CD14-positive monocyte (primary cell): ENCODE results near the gene STK31. TPM values are rescaled to one million over a fixed set of nuclear protein-coding genes. Genes with fewer than 3 reads are reported as not detected.

ENCODE experiments used
- DNase-seq, 3 donors: peaks; one replicate each; pipeline ENCODE4 v3.0.0-alpha.2; 2011 to 2022
- H2AFZ ChIP-seq: 2 replicates; pipeline ENCODE4 v1.6.0; 2012; ENCODE audit warnings: mild to moderate bottlenecking, low read depth, low read length, inconsistent platforms; ENCODE audit not compliant: insufficient read depth, poor library complexity, severe bottlenecking
- H3K27ac ChIP-seq, 2 donors: 1 replicate in 1 of 2; 2 replicates in 1 of 2; pipeline ENCODE4 v1.5.1; 2012 to 2013; ENCODE audit warnings: low read length in 2 of 2, control low read depth in 1 of 2, inconsistent platforms in 1 of 2, low read depth in 1 of 2, mild to moderate bottlenecking in 1 of 2
- H3K27me3 ChIP-seq, 2 donors: one replicate each; pipeline versions ENCODE4 v1.6.0 to v1.6.1; 2011 to 2013; ENCODE audit warnings: low read length in 2 of 2; ENCODE audit not compliant: control insufficient read depth in 2 of 2, insufficient read depth in 2 of 2
- H3K36me3 ChIP-seq, 2 donors: replicated peaks in 1 of 2; 1 replicate in 1 of 2; 2 replicates in 1 of 2; pipeline versions ENCODE4 v1.5.1 to v1.6.1; 2012 to 2013; ENCODE audit warnings: low read length in 2 of 2, control low read depth in 1 of 2, inconsistent platforms in 1 of 2, mild to moderate bottlenecking in 1 of 2; ENCODE audit not compliant: insufficient read depth in 2 of 2, control insufficient read depth in 1 of 2
- H3K4me1 ChIP-seq, 2 donors: 1 replicate in 1 of 2; 2 replicates in 1 of 2; pipeline versions ENCODE4 v1.5.1 to v1.6.1; 2012 to 2013; ENCODE audit warnings: low read length in 2 of 2, control low read depth in 1 of 2, inconsistent platforms in 1 of 2, mild to moderate bottlenecking in 1 of 2, moderate library complexity in 1 of 2; ENCODE audit not compliant: insufficient read depth in 2 of 2, control insufficient read depth in 1 of 2
- H3K4me2 ChIP-seq: replicated peaks from 2 replicates; pipeline ENCODE3; 2012; ENCODE audit warnings: low read length, moderate library complexity, mild to moderate bottlenecking; ENCODE audit not compliant: poor library complexity, severe bottlenecking; ENCODE audit errors: extremely low read depth
- H3K4me3 ChIP-seq, 3 experiments: fragments of 200-600 bp in 1 of 3; sonication (generic) in 1 of 3; replicated peaks in 1 of 3; 1 replicate in 2 of 3; 2 replicates in 1 of 3; pipeline ENCODE4 v1.5.1; 2011 to 2013; ENCODE audit warnings: low read length in 3 of 3, mild to moderate bottlenecking in 3 of 3, control low read depth in 2 of 3, low read depth in 2 of 3, inconsistent platforms in 1 of 3, moderate library complexity in 1 of 3
- H3K79me2 ChIP-seq: 2 replicates; pipeline ENCODE4 v1.6.0; 2012; ENCODE audit warnings: mild to moderate bottlenecking, control low read depth, inconsistent platforms, low read length, moderate library complexity; ENCODE audit not compliant: insufficient read depth
- H3K9ac ChIP-seq: 2 replicates; pipeline ENCODE4 v1.6.0; 2017; ENCODE audit warnings: low read length, mild to moderate bottlenecking; ENCODE audit not compliant: insufficient read depth, poor library complexity, severe bottlenecking
- H3K9me3 ChIP-seq, 2 donors: replicated peaks in 1 of 2; 1 replicate in 1 of 2; 2 replicates in 1 of 2; pipeline versions ENCODE4 v1.5.1 to v1.6.1; 2012 to 2013; ENCODE audit warnings: low read length in 2 of 2, control low read depth in 1 of 2; ENCODE audit not compliant: control insufficient read depth in 1 of 2, insufficient read depth in 1 of 2
- H4K20me1 ChIP-seq: 2 replicates; pipeline ENCODE4 v1.6.0; 2012; ENCODE audit warnings: mild to moderate bottlenecking, low read length, control low read depth, moderate library complexity; ENCODE audit not compliant: insufficient read depth
- H3K27ac Mint-ChIP-seq, 7 donors: one replicate each; pipeline ENCODE4 v1.8.0; 2020; ENCODE audit warnings: mild to moderate bottlenecking in 7 of 7, mixed read lengths in 7 of 7, moderate library complexity in 6 of 7, inconsistent platforms in 2 of 7
- H3K27me3 Mint-ChIP-seq, 3 donors: one replicate each; pipeline ENCODE4 v1.8.0; 2021 to 2022; ENCODE audit warnings: low read depth in 3 of 3, mild to moderate bottlenecking in 3 of 3, mixed read lengths in 3 of 3, moderate library complexity in 3 of 3, inconsistent platforms in 1 of 3
- H3K36me3 Mint-ChIP-seq, 2 donors: one replicate each; pipeline ENCODE4 v1.8.0; 2020; ENCODE audit warnings: mixed read lengths in 2 of 2, inconsistent platforms in 1 of 2, mild to moderate bottlenecking in 1 of 2
- H3K4me1 Mint-ChIP-seq: one replicate; pipeline ENCODE4 v1.8.0; 2020; ENCODE audit warnings: mild to moderate bottlenecking, mixed read lengths
- H3K4me3 Mint-ChIP-seq, 2 donors: one replicate each; pipeline ENCODE4 v1.8.0; 2020; ENCODE audit warnings: mild to moderate bottlenecking in 2 of 2, mixed read lengths in 2 of 2, moderate library complexity in 1 of 2
- H3K9me3 Mint-ChIP-seq, 7 donors: one replicate each; pipeline ENCODE4 v1.8.0; 2020 to 2022; ENCODE audit warnings: mixed read lengths in 7 of 7, mild to moderate bottlenecking in 6 of 7, moderate library complexity in 6 of 7, inconsistent platforms in 2 of 7
- WGBS: methylation state at CpG from one replicate; pipeline ENCODE4 v1.1.5; 2013; ENCODE audit warnings: missing lambda C conversion rate; ENCODE audit not compliant: insufficient coverage; 5-methylcytosine and 5-hydroxymethylcytosine counted together
- intact Hi-C, 2 donors: fragments of 100-400 bp; cut with micrococcal nuclease; formaldehyde crosslinking; loops; one replicate each; pipeline versions ENCODE4 v1.15.0 to v1.15.1; 2023
- polyA plus RNA-seq, 3 donors: library from polyadenylated mRNA; depleted of rRNA in 1 of 3; unstranded in 2 of 3; stranded (reverse) in 1 of 3; fragments of 300-500 nt in 2 of 3; fragments of >200 nt in 1 of 3; fragmentation: Illumina TruSeq in 2 of 3; gene quantifications; 1 replicate in 2 of 3; 2 replicates in 1 of 3; pipeline ENCODE4 v1.2.3, GENCODE V29; 2012 to 2021
- TF ChIP-seq, protein P1 (sequence below): fragments of 200-600 bp; IDR thresholded peaks from one replicate; pipeline ENCODE4 v1.8.0; 2022; ENCODE audit warnings: antibody characterized with exemption, mild to moderate bottlenecking

The STK31 gene
- polyA plus RNA-seq, 3 donors = 0.11 TPM; not detected in 2

DNA sequence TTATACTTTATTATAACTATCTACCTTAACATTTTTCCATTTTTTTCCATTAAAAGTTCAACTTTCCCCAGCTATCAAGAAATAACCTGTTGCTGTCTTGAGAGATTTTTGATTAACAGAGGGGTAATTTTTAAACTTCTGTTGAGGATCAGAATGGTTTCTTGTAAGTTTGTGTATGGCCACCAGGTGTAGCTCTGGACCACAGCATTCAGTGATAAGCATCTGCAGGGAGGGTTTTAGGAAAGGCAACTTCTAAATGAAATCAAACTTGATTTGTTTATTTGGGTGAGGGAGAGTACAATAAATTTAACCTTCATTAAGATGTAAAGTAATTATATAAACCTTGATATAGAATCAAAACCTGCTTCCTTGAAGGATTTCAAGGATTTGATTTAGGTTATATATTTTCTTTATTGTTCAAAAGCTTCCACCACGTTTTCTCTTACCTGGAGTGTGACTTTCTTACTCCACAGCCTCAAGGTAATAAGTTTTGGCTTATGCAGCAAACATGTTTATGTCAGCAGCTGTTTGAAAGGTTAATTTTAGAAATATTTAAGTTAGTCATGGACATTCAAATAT is 153.3 kb downstream of the STK31 start:
- no peak overlapping the region for H3K27ac ChIP-seq
- peaks cover 0 to 2% (median 0%) of the 10 kb centered on the region in 7 donors for H3K9me3 Mint-ChIP-seq
- H3K4me2 ChIP-seq = no peak overlapping the region
- H3K79me2 ChIP-seq = no peaks in the 10 kb centered on the region
- no peaks in the 10 kb centered on the region for H3K36me3 Mint-ChIP-seq
- H2AFZ ChIP-seq = no peak overlapping the region
- H3K4me1 ChIP-seq = no peaks in the 10 kb centered on the region
- H3K27me3 ChIP-seq = no peaks in the 10 kb centered on the region
- no peak for DNase-seq
- H3K36me3 ChIP-seq = no peaks in the 10 kb centered on the region
- no peaks in the 10 kb centered on the region for H3K9me3 ChIP-seq
- H3K9ac ChIP-seq = no peak overlapping the region
- no peak overlapping the region for H3K4me3 Mint-ChIP-seq
- TF ChIP-seq, protein P1, sequence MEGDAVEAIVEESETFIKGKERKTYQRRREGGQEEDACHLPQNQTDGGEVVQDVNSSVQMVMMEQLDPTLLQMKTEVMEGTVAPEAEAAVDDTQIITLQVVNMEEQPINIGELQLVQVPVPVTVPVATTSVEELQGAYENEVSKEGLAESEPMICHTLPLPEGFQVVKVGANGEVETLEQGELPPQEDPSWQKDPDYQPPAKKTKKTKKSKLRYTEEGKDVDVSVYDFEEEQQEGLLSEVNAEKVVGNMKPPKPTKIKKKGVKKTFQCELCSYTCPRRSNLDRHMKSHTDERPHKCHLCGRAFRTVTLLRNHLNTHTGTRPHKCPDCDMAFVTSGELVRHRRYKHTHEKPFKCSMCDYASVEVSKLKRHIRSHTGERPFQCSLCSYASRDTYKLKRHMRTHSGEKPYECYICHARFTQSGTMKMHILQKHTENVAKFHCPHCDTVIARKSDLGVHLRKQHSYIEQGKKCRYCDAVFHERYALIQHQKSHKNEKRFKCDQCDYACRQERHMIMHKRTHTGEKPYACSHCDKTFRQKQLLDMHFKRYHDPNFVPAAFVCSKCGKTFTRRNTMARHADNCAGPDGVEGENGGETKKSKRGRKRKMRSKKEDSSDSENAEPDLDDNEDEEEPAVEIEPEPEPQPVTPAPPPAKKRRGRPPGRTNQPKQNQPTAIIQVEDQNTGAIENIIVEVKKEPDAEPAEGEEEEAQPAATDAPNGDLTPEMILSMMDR = peak; percentile 16
- no peaks in the 10 kb centered on the region for H3K4me1 Mint-ChIP-seq
- no peak overlapping the region for H3K27ac Mint-ChIP-seq
- H3K4me3 ChIP-seq = no peak overlapping the region
- H3K27me3 Mint-ChIP-seq = peaks cover 0 to 4% (median 2%) of the 10 kb centered on the region in 3 donors
- intact Hi-C loops = no loop called here
- WGBS = no CpG with 5 or more reads among the region's 1 CpG
- H4K20me1 ChIP-seq = no peaks in the 10 kb centered on the region

DNA sequence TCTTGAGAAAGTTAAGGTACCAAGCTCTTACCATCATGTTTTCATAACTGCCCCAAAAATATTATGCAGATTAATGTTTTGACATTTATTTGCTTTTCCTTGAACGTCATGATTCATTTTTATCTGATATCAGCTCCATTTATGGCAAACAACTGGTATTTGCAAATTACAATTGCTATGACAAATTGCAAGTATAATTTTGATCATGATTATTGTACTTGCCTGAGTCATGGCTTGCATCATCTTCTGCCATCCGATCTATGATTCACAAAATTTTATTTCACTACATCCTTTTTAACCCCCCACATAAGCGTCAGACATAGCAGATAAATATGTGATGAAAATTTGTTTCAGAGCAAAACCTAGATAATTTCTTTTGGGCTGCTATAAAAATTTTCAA is 155.0 kb downstream of the STK31 start:
- no peaks in the 10 kb centered on the region for H3K4me1 ChIP-seq
- intact Hi-C loops = no loop called here
- TF ChIP-seq, protein P1 = no peak
- H3K9me3 Mint-ChIP-seq = peaks cover 0 to 4% (median 0%) of the 10 kb centered on the region in 7 donors
- H3K36me3 Mint-ChIP-seq = no peaks in the 10 kb centered on the region
- no CpG with 5 or more reads among the region's 3 CpGs for WGBS
- H3K27ac ChIP-seq = no peak overlapping the region
- H3K9me3 ChIP-seq = no peaks in the 10 kb centered on the region
- no peak overlapping the region for H3K4me3 Mint-ChIP-seq
- H3K9ac ChIP-seq = no peak overlapping the region
- H3K4me3 ChIP-seq = no peak overlapping the region
- H4K20me1 ChIP-seq = no peaks in the 10 kb centered on the region
- no peaks in the 10 kb centered on the region for H3K4me1 Mint-ChIP-seq
- H3K27me3 Mint-ChIP-seq = peaks cover 0 to 4% (median 2%) of the 10 kb centered on the region in 3 donors
- H3K36me3 ChIP-seq = no peaks in the 10 kb centered on the region
- H3K27me3 ChIP-seq = no peaks in the 10 kb centered on the region
- H3K27ac Mint-ChIP-seq = no peak overlapping the region
- DNase-seq = no peak
- no peak overlapping the region for H3K4me2 ChIP-seq
- no peaks in the 10 kb centered on the region for H3K79me2 ChIP-seq
- H2AFZ ChIP-seq = no peak overlapping the region
